ENCODE measurements around the gene HACD4. TPM values are rescaled to one million over a fixed set of nuclear protein-coding genes. Genes with fewer than 3 reads are reported as not detected.
A peak's percentile ranks its signal among the peaks of the same experiment; 100 is the strongest.

Gene HACD4, protein sequence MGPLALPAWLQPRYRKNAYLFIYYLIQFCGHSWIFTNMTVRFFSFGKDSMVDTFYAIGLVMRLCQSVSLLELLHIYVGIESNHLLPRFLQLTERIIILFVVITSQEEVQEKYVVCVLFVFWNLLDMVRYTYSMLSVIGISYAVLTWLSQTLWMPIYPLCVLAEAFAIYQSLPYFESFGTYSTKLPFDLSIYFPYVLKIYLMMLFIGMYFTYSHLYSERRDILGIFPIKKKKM
- total RNA-seq (2021) (0.94 to 1.2 TPM (median 1.1 TPM) in 3 replicates), Bru-seq, nascent RNA (percentile 46 among the genes with signal in this experiment)
- long read RNA-seq, experiment 1, full-length matches to known transcripts, result 3 of 8 reads
- long read RNA-seq, experiment 1, partial matches to known transcripts, result 0 of 8 reads
- long read RNA-seq, experiment 1, other reads (novel, unspliced or antisense), result 5 of 8 reads
- long read RNA-seq, experiment 2, full-length matches to known transcripts, result 1 of 6 reads
- long read RNA-seq, experiment 2, partial matches to known transcripts, result 0 of 6 reads
- long read RNA-seq, experiment 2, other reads (novel, unspliced or antisense), result 5 of 6 reads
- long read RNA-seq, experiment 3, full-length matches to known transcripts, result 4 of 5 reads
- long read RNA-seq, experiment 3, partial matches to known transcripts, result 0 of 5 reads
- long read RNA-seq, experiment 3, other reads (novel, unspliced or antisense), result 1 of 5 reads

- POLR2A ChIA-PET, result interaction anchor here (0.6 kb wide), 1 partner anchor 12 kb away, joined by 3 read pairs; no protein-coding TSS in a partner anchor
- Mint-ChIP-seq H3K9me3 (no peaks in the 10 kb centered on the region), H3K27me3 (ENCODE audit: low read depth) (peaks cover 20% of the 10 kb centered on the region), H3K36me3 (no peaks in the 10 kb centered on the region), H3K27ac (no peak within 1 kb of the TSS), H3K4me3 (peak within 1 kb of the TSS; percentile 54), H3K4me1 (no peaks in the 10 kb centered on the region)
- DNase-seq (ENCODE audit: low spot score) (peak; percentile 70), ATAC-seq (peak; percentile 93)
- TF ChIP-seq NFE2L1 (CRISPR knock-in tag; IDR thresholded peaks at IDR 0.05) (peak; percentile 15; the same call in 1 of the 2 replicates), ZNF121 (CRISPR knock-in tag; IDR thresholded peaks at IDR 0.05) (no peak), SP1 (CRISPR knock-in tag; conservative IDR thresholded peaks at IDR 0.05) (peak; percentile 34), ATF3 (CRISPR knock-in tag; conservative IDR thresholded peaks at IDR 0.05) (no peak), ZNF423 (CRISPR knock-in tag; IDR thresholded peaks at IDR 0.05) (peak; percentile 92), SOX15 (CRISPR knock-in tag; IDR thresholded peaks at IDR 0.05) (no peak), JAZF1 (CRISPR knock-in tag; IDR thresholded peaks at IDR 0.05) (no peak), KAT7 (CRISPR knock-in tag; IDR thresholded peaks at IDR 0.05; ENCODE audit: borderline replicate concordance) (no peak)
- CTCF ChIA-PET, result interaction anchor here (1.1 to 1.4 kb wide), 3 partner anchors 47 to 90 kb away, joined by 4 to 6 read pairs (median 5); no protein-coding TSS in a partner anchor
These were observed at the start of gene HACD4 for GRCh38 chr9:21031091-21031807. HACD4 (minus strand) TSS chr9:21031640; CDS start chr9:21031590, 50 bp downstream.

DNA sequence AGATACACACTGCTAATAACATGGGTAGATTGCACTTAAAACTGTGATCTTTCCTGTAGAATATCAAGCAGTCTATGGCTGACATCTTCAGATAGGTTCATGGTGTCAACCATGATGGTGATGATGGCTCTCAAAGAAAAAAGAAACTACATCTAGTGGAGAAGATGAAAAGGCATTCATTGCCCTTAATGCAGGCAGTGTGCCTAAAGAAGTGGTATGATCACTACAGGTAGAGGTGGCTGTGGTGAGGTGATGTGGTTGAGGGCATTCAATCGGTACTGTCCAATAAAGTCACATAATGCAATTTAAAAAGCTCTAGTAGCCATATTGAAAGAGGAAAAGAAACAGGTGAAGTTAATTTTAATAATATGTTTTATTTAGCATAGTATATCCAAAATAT, 49.4 kb upstream of the HACD4 start:
- Mint-ChIP-seq H3K4me3 (no peak overlapping the region), H3K27ac (no peak overlapping the region), H3K36me3 (peaks cover 3% of the 10 kb centered on the region), H3K27me3 (ENCODE audit: low read depth) (no peaks in the 10 kb centered on the region), H3K4me1 (peaks cover under 1% of the 10 kb centered on the region), H3K9me3 (peaks cover 14% of the 10 kb centered on the region)
- no peak for DNase-seq (ENCODE audit: low spot score)
- ChIA-PET CTCF (interaction anchor here (1.1 kb wide), 1 partner anchor 30 kb away, joined by 6 read pairs; no protein-coding TSS in a partner anchor), POLR2A (no interaction called here)
- ATAC-seq, result no peak
- TF ChIP-seq, protein P1, sequence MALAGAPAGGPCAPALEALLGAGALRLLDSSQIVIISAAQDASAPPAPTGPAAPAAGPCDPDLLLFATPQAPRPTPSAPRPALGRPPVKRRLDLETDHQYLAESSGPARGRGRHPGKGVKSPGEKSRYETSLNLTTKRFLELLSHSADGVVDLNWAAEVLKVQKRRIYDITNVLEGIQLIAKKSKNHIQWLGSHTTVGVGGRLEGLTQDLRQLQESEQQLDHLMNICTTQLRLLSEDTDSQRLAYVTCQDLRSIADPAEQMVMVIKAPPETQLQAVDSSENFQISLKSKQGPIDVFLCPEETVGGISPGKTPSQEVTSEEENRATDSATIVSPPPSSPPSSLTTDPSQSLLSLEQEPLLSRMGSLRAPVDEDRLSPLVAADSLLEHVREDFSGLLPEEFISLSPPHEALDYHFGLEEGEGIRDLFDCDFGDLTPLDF (CRISPR knock-in tag; IDR thresholded peaks at IDR 0.05), result no peak
- TF ChIP-seq, protein P2, sequence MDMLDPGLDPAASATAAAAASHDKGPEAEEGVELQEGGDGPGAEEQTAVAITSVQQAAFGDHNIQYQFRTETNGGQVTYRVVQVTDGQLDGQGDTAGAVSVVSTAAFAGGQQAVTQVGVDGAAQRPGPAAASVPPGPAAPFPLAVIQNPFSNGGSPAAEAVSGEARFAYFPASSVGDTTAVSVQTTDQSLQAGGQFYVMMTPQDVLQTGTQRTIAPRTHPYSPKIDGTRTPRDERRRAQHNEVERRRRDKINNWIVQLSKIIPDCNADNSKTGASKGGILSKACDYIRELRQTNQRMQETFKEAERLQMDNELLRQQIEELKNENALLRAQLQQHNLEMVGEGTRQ (CRISPR knock-in tag; IDR thresholded peaks at IDR 0.05), result no peak
- TF ChIP-seq TEAD1 (CRISPR knock-in tag; IDR thresholded peaks at IDR 0.05), result no peak
- TF ChIP-seq ATF1 (CRISPR knock-in tag; IDR thresholded peaks at IDR 0.05), result no peak
- TF ChIP-seq ZNF671 (CRISPR knock-in tag; IDR thresholded peaks at IDR 0.05), result no peak
- no peak for TF ChIP-seq IRF2 (CRISPR knock-in tag; IDR thresholded peaks at IDR 0.05; ENCODE audit: borderline replicate concordance, low read depth)
- TF ChIP-seq MAX (CRISPR knock-in tag; IDR thresholded peaks at IDR 0.05), result no peak
- TF ChIP-seq ATF3 (CRISPR knock-in tag; conservative IDR thresholded peaks at IDR 0.05), result no peak
- TF ChIP-seq CBFB (CRISPR knock-in tag; IDR thresholded peaks at IDR 0.05; ENCODE audit: low read depth), result no peak
- no peak for TF ChIP-seq GABPB1 (CRISPR knock-in tag; IDR thresholded peaks at IDR 0.05)
- TF ChIP-seq, protein P3, sequence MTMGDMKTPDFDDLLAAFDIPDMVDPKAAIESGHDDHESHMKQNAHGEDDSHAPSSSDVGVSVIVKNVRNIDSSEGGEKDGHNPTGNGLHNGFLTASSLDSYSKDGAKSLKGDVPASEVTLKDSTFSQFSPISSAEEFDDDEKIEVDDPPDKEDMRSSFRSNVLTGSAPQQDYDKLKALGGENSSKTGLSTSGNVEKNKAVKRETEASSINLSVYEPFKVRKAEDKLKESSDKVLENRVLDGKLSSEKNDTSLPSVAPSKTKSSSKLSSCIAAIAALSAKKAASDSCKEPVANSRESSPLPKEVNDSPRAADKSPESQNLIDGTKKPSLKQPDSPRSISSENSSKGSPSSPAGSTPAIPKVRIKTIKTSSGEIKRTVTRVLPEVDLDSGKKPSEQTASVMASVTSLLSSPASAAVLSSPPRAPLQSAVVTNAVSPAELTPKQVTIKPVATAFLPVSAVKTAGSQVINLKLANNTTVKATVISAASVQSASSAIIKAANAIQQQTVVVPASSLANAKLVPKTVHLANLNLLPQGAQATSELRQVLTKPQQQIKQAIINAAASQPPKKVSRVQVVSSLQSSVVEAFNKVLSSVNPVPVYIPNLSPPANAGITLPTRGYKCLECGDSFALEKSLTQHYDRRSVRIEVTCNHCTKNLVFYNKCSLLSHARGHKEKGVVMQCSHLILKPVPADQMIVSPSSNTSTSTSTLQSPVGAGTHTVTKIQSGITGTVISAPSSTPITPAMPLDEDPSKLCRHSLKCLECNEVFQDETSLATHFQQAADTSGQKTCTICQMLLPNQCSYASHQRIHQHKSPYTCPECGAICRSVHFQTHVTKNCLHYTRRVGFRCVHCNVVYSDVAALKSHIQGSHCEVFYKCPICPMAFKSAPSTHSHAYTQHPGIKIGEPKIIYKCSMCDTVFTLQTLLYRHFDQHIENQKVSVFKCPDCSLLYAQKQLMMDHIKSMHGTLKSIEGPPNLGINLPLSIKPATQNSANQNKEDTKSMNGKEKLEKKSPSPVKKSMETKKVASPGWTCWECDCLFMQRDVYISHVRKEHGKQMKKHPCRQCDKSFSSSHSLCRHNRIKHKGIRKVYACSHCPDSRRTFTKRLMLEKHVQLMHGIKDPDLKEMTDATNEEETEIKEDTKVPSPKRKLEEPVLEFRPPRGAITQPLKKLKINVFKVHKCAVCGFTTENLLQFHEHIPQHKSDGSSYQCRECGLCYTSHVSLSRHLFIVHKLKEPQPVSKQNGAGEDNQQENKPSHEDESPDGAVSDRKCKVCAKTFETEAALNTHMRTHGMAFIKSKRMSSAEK (CRISPR knock-in tag; IDR thresholded peaks at IDR 0.05; ENCODE audit: borderline replicate concordance), result no peak

Data from WTC11 (cell line).